ENCODE results near the gene SEPTIN5. TPM values are rescaled to one million over a fixed set of nuclear protein-coding genes. Genes with fewer than 3 reads are reported as not detected.

The SEPTIN5 gene
- total RNA-seq, 1 donor from 2014 or later = 19.8 TPM

GRCh38 chr22:19705181-19705934 is 8.9 kb upstream of the SEPTIN5 start:
- DNase-seq (ENCODE audit: low read depth in 2 of 2) = no peak

- no peak for DNase-seq (ENCODE audit: low read depth in 2 of 2)
These were observed 7.6 kb upstream of the SEPTIN5 start for GRCh38 chr22:19706661-19707151.

GRCh38 chr22:19707347-19708290 is 6.7 kb upstream of the SEPTIN5 start:
- DNase-seq (ENCODE audit: low read depth in 2 of 2) = no peak

GRCh38 chr22:19708321-19709011 is 5.8 kb upstream of the SEPTIN5 start:
- no peak for DNase-seq (ENCODE audit: low read depth in 2 of 2)

GRCh38 chr22:19709063-19709769 is 5.1 kb upstream of the SEPTIN5 start:
- DNase-seq (ENCODE audit: low read depth in 2 of 2) = no peak

- DNase-seq (ENCODE audit: low read depth in 2 of 2) = no peak
These were observed 4.1 kb upstream of the SEPTIN5 start for GRCh38 chr22:19710020-19710768.

GRCh38 chr22:19710769-19711106 is 3.6 kb upstream of the SEPTIN5 start:
- no peak for DNase-seq (ENCODE audit: low read depth in 2 of 2)

GRCh38 chr22:19713245-19713644 is 1.1 kb upstream of the SEPTIN5 start:
- no peak for DNase-seq (ENCODE audit: low read depth in 2 of 2)

- DNase-seq (ENCODE audit: low read depth in 2 of 2) = peak in 1 of 2 donors; percentile 48
These were observed 522 bp upstream of the SEPTIN5 start for GRCh38 chr22:19713650-19714311.

GRCh38 chr22:19715188-19715930 is 1.1 kb downstream of the SEPTIN5 start:
- no peak for DNase-seq (ENCODE audit: low read depth in 2 of 2)

GRCh38 chr22:19716041-19716828 is 1.9 kb downstream of the SEPTIN5 start:
- no peak for DNase-seq (ENCODE audit: low read depth in 2 of 2)

- no peak for DNase-seq (ENCODE audit: low read depth in 2 of 2)
These were observed 2.5 kb downstream of the SEPTIN5 start for GRCh38 chr22:19716829-19717105.

- DNase-seq (ENCODE audit: low read depth in 2 of 2) = no peak
These were observed 2.9 kb downstream of the SEPTIN5 start for GRCh38 chr22:19717181-19717580.

- DNase-seq (ENCODE audit: low read depth in 2 of 2) = peak; percentile 56 to 77
These were observed 3.6 kb downstream of the SEPTIN5 start for GRCh38 chr22:19717691-19718455.

- peak in 1 of 2 donors; percentile 18 for DNase-seq (ENCODE audit: low read depth in 2 of 2)
These were observed 4.2 kb downstream of the SEPTIN5 start for GRCh38 chr22:19718456-19719049.

- peak in 1 of 2 donors; percentile 28 for DNase-seq (ENCODE audit: low read depth in 2 of 2)
These were observed 4.8 kb downstream of the SEPTIN5 start for GRCh38 chr22:19719050-19719482.

- DNase-seq (ENCODE audit: low read depth in 2 of 2) = no peak
These were observed 5.3 kb downstream of the SEPTIN5 start for GRCh38 chr22:19719488-19720021.
